ENCODE data around the gene EXOC6.

GRCh38 chr10:92923416-92923815 is 75.1 kb downstream of the EXOC6 start:
- TF ChIP-seq CTCF (IDR thresholded peaks at IDR 0.05; ENCODE audit: low read depth, low read length, poor library complexity, severe bottlenecking) = no peak
- TF ChIP-seq EZH2phosphoT487 (IDR thresholded peaks at IDR 0.05; ENCODE audit: borderline replicate concordance, low read length) = no peak

All from DOHH2 (cell line).